ENCODE measurements around the gene ARRDC1.

- no peak for TF ChIP-seq CTCF (IDR thresholded peaks at IDR 0.05)
- TF ChIP-seq ZFX (IDR thresholded peaks at IDR 0.05; ENCODE audit: borderline replicate concordance) = no peak
Measured at GRCh38 chr9:137588311-137588710, 17.2 kb upstream of the ARRDC1 start.
